Psoas muscle (tissue), 8 donors: ENCODE data around the gene ST3GAL6. TPM values are rescaled to one million over a fixed set of nuclear protein-coding genes. Genes with fewer than 3 reads are reported as not detected.

Source experiments
- ATAC-seq, 4 donors: fragments of 200-7000 bp; cut with Tn5 transposase; one replicate each; pipeline ENCODE4 v1.9.1; 2020; ENCODE audit warnings: moderate library complexity in 3 of 4, mild to moderate bottlenecking in 2 of 4
- DNase-seq, 2 donors: peaks; one replicate each; pipeline ENCODE4 v3.0.0-alpha.2; 2020
- H3K27ac ChIP-seq: fragments of 200-600 bp; one replicate; pipeline ENCODE4 v1.8.0; 2022
- H3K27me3 ChIP-seq, 3 donors: fragments of 200-600 bp in 1 of 3; one replicate each; pipeline versions ENCODE4 v1.6.1 to v1.8.0; 2013 to 2022; ENCODE audit warnings: low read length in 2 of 3, mild to moderate bottlenecking in 2 of 3, moderate library complexity in 1 of 3; ENCODE audit not compliant: insufficient read depth in 3 of 3
- H3K36me3 ChIP-seq, 2 donors: fragments of 200-600 bp in 1 of 2; one replicate each; pipeline versions ENCODE4 v1.6.1 to v1.8.0; 2013 to 2022; ENCODE audit warnings: low read depth in 1 of 2, mild to moderate bottlenecking in 1 of 2, moderate library complexity in 1 of 2; ENCODE audit not compliant: insufficient read depth in 1 of 2
- H3K4me1 ChIP-seq: fragments of 200-600 bp; one replicate; pipeline ENCODE4 v1.8.0; 2022
- H3K4me3 ChIP-seq: fragments of 200-600 bp; one replicate; pipeline ENCODE4 v1.8.0; 2022; ENCODE audit warnings: mild to moderate bottlenecking
- H3K9me3 ChIP-seq: fragments of 200-600 bp; one replicate; pipeline ENCODE4 v1.8.0; 2022
- CTCF ChIP-seq: fragments of 200-600 bp; IDR thresholded peaks from one replicate; pipeline ENCODE4 v1.8.0; 2022; ENCODE audit warnings: antibody characterized with exemption
- WGBS, 3 donors: extraction: QIAGEN DNeasy Blood & Tissue Kit; methylation state at CpG; one replicate each; pipeline versions ENCODE4 v1.1.6 to v1.1.7; 2013; 5-methylcytosine and 5-hydroxymethylcytosine counted together
- intact Hi-C, 2 donors: fragments of 100-400 bp; cut with DNase I; formaldehyde crosslinking; loops; one replicate each; pipeline versions ENCODE4 v1.11.0 to v1.14.2; 2022
- polyA plus RNA-seq, 3 donors: library from polyadenylated mRNA; stranded (reverse); fragments of 200-250 nt; gene quantifications; one replicate each; pipeline ENCODE4 v1.2.3, GENCODE V29; 2013
- total RNA-seq, 4 donors: library from RNA; stranded (reverse); fragmentation: NEBNext Ultra II Directional in 2 of 4; extraction: Animal tissue kit (Norgen Biotek cat#: 25700) in 2 of 4; gene quantifications; one replicate each; pipeline versions ENCODE4 v1.2.1 to v1.2.4, GENCODE V29; 2021 to 2023
- donor health status: healthy with polysubstance abuse.
- donor health status: DM: no; HTN: no; CAD: no; lungs with moderate emphysema.
- donor health status: Bipolar disorder and iron deficiency.
- donor health status: healthy.
- donor health status: DM: yes; HTN: yes; CAD: no.
- donor health status: DM: no; HTN: no; CAD: no.
- donor health status: DM: no; HTN: no; CAD: no.
- donor health status: DM: yes; HTN: yes; CAD: no.

The ST3GAL6 gene
- total and polyA plus RNA-seq, 7 donors: 7.6 to 22.9 (median 9.4) TPM

DNA sequence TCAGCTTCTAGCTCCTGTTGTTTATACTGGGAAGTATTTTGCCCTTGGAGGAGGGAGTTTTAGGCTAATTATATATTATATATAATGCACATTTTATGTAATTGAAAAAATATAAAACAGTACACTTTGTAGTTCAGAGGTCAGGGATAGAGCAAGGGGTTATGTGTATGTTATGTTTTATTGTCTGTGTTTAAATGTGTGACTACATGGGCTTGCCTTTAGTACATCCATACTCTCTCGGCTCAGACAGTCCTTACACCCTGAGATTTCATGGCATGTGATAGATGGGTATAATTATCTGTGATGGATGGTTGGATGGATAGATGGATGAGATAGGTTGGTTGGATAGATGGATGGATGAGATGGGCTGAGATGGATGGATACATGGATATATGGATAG is 17.4 kb upstream of the ST3GAL6 start:
- no peaks in the 10 kb centered on the region for H3K9me3 ChIP-seq
- 81 to 96% (median 92%) methylated on average over 1 of the region's 1 CpG for WGBS, 3 donors
- H3K4me1 ChIP-seq: peaks cover 31% of the 10 kb centered on the region
- no peak for TF ChIP-seq CTCF
- ATAC-seq: no peak
- H3K27ac ChIP-seq: no peak overlapping the region
- intact Hi-C loops: no loop called here
- no peak overlapping the region for H3K4me3 ChIP-seq
- no peak for DNase-seq
- no peaks in the 10 kb centered on the region for H3K36me3 ChIP-seq
- no peaks in the 10 kb centered on the region for H3K27me3 ChIP-seq

GRCh38 chr3:98746122-98746521 is 17.0 kb upstream of the ST3GAL6 start:
- no peak for ATAC-seq
- Histone ChIP-seq H3K4me3 (no peak overlapping the region), H3K27ac (no peak overlapping the region), H3K27me3 (no peaks in the 10 kb centered on the region), H3K4me1 (peaks cover 31% of the 10 kb centered on the region), H3K9me3 (no peaks in the 10 kb centered on the region), H3K36me3 (no peaks in the 10 kb centered on the region)
- 89 to 91% (median 89%) methylated on average over 4 of the region's 4 CpGs for WGBS, 3 donors
- intact Hi-C loops: no loop called here
- DNase-seq: no peak
- TF ChIP-seq CTCF: no peak

DNA sequence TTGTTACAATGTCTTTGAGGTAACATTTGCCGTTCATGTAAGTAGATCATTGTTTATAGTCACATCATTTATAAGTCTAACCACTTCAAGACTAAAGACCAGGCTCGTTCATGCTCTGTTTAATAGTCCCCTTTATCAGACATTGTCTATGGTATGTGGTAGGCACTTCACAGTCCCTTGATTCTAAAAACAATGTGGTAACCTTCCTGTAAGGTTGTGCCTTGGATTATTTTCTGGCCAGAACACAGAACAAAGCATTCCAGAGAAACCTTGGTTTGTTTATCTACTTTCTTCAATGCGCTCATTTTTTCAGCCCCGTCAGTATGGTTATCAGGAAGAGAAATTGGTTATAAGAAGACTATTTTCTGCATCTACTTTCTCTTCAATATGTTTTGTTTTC is 16.3 kb upstream of the ST3GAL6 start:
- ATAC-seq (no peak), DNase-seq (no peak)
- WGBS, 3 donors: 76 to 83% (median 77%) methylated on average over 4 of the region's 4 CpGs
- Histone ChIP-seq H3K36me3 (no peaks in the 10 kb centered on the region), H3K4me1 (peaks cover 31% of the 10 kb centered on the region), H3K27ac (no peak overlapping the region), H3K4me3 (no peak overlapping the region), H3K27me3 (no peaks in the 10 kb centered on the region), H3K9me3 (no peaks in the 10 kb centered on the region)
- no peak for TF ChIP-seq CTCF
- intact Hi-C loops: no loop called here

GRCh38 chr3:98750276-98750919 is 12.7 kb upstream of the ST3GAL6 start:
- H3K9me3 ChIP-seq: no peaks in the 10 kb centered on the region
- ATAC-seq (peak; percentile 68 to 84 (median 76)), DNase-seq (no peak)
- TF ChIP-seq CTCF: no peak
- H3K27ac ChIP-seq: peak overlapping the region; percentile 71
- H3K4me3 ChIP-seq: no peak overlapping the region
- peaks cover 33% of the 10 kb centered on the region for H3K4me1 ChIP-seq
- intact Hi-C loops: no loop called here
- WGBS, 3 donors: 91 to 94% (median 91%) methylated on average over 1 of the region's 1 CpG
- no peaks in the 10 kb centered on the region for H3K27me3 ChIP-seq
- no peaks in the 10 kb centered on the region for H3K36me3 ChIP-seq

GRCh38 chr3:98754483-98754882 is 8.7 kb upstream of the ST3GAL6 start:
- ATAC-seq (peak; percentile 78 to 89 (median 87)), DNase-seq (no peak)
- TF ChIP-seq CTCF: no peak
- Histone ChIP-seq H3K27ac (peak overlapping the region; percentile 72), H3K4me3 (no peak overlapping the region), H3K4me1 (peaks cover 33% of the 10 kb centered on the region), H3K9me3 (no peaks in the 10 kb centered on the region), H3K36me3 (no peaks in the 10 kb centered on the region), H3K27me3 (no peaks in the 10 kb centered on the region)
- 30 to 60% (median 52%) methylated on average over 3 of the region's 3 CpGs for WGBS, 3 donors
- intact Hi-C loops: no loop called here
